ENCODE measurements around the gene TP53BP2.

The TP53BP2 gene

DNA sequence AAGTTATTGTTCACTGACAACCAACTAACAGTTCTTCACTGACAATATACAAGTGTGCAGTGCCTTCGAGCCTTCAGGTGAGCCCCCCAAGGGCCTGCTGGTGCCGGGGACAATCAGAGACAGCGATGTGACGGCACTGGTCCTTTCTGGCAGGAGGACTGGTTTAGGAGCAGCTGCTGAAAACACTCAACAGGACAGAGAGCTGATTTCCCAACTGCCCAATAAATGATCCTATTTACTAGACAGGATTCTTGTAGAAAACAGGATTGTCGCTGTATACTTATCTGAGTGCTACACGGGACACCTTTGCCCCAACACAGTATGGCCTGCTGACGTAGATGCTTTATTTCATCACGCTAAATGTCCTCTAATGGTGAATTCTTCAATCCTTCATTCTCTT, 65.4 kb downstream of the TP53BP2 start:
- TF ChIP-seq, protein P1, sequence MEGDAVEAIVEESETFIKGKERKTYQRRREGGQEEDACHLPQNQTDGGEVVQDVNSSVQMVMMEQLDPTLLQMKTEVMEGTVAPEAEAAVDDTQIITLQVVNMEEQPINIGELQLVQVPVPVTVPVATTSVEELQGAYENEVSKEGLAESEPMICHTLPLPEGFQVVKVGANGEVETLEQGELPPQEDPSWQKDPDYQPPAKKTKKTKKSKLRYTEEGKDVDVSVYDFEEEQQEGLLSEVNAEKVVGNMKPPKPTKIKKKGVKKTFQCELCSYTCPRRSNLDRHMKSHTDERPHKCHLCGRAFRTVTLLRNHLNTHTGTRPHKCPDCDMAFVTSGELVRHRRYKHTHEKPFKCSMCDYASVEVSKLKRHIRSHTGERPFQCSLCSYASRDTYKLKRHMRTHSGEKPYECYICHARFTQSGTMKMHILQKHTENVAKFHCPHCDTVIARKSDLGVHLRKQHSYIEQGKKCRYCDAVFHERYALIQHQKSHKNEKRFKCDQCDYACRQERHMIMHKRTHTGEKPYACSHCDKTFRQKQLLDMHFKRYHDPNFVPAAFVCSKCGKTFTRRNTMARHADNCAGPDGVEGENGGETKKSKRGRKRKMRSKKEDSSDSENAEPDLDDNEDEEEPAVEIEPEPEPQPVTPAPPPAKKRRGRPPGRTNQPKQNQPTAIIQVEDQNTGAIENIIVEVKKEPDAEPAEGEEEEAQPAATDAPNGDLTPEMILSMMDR (IDR thresholded peaks at IDR 0.05; ENCODE audit: borderline replicate concordance, insufficient read depth, low read depth, low read length): no peak
- no peak overlapping the region for H3K4me3 ChIP-seq (ENCODE audit: low read depth, low read length)

DNA sequence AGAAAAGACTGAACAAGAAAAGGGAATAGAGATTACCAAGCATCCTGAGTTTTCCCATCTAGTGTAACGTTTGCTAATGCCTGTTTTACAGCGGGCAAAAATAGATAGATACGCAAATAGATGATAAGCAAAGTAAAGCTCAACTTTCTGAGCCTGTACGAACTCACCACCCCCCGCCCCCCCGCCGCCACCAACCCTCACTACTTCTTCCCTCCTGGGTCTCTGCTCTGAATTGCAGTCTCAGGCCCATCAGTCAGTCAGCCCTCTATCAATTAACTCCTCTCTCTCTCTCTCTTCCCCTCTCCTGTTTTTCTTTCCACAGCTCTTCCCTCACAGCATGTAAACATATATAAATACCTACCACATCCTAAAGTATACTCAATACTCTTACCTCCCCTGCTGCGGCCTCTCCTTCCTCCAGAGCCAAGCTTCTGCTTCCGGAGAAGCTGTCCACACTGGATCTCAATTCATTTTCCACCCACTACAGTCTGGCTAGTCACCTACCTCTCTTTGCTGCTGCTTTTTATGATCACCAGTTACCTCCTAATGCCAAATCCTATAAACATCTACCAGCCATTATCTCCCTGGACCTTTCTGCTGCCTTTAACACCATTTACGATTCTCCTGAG, 68.8 kb downstream of the TP53BP2 start:
- TF ChIP-seq, protein P1 (IDR thresholded peaks at IDR 0.05; ENCODE audit: borderline replicate concordance, insufficient read depth, low read depth, low read length): no peak
- no peak overlapping the region for H3K4me3 ChIP-seq (ENCODE audit: low read depth, low read length)

DNA sequence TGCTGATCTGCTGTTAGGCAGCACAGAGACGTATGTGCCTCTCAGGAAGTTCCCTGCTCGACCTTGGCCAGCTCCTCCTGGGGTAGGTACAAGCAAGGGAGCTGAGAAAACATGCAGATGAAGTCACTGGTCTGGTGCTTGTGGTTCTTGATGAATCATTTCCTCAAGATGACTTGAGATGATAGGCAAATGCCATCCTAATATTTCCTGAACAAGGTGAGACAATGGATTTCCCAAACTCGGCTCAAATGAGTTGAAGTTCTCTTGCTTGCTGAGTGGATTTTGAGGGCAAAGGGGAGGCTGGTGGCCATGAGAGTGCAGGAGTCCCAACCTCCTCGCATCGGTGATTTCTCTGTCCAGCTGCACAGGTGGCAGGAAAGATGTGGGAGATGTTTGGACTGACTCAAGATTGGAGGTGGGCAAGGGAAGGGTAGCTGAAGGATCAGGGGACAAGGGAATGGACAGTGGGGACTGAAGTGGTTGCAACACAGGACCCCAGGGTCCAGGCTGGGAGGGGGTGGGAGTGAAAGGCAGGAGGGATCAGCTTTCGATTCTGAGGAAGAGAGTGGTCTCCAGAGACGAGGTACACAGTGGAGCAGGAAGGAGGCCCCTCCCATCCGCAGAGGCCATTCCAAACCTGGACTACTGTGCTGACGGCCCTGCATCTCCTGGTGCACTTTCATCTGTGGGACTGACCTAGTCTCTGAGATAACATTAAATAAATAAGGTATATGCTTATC, 69.5 kb downstream of the TP53BP2 start:
- TF ChIP-seq, protein P1 (IDR thresholded peaks at IDR 0.05; ENCODE audit: borderline replicate concordance, insufficient read depth, low read depth, low read length): no peak
- H3K4me3 ChIP-seq (ENCODE audit: low read depth, low read length): no peak overlapping the region

DNA sequence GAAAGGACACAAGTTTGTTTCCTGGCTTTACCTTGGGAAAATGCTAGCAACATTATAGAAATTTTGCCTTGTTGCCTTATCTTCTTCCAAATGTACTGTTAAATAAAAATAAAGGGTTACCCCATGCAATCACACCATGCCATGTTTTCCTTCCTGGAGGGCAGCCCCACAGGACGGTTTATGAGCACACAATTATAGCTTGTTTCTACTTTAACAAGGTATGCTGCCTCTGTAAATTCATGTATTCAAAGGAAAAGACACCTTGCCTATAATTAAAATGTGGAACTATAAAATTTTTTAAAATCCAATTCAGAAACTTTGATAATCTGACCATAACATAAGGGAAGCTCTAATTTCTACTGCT, 70.1 kb downstream of the TP53BP2 start:
- H3K4me3 ChIP-seq (ENCODE audit: low read depth, low read length): no peak overlapping the region
- TF ChIP-seq, protein P1 (IDR thresholded peaks at IDR 0.05; ENCODE audit: borderline replicate concordance, insufficient read depth, low read depth, low read length): no peak

DNA sequence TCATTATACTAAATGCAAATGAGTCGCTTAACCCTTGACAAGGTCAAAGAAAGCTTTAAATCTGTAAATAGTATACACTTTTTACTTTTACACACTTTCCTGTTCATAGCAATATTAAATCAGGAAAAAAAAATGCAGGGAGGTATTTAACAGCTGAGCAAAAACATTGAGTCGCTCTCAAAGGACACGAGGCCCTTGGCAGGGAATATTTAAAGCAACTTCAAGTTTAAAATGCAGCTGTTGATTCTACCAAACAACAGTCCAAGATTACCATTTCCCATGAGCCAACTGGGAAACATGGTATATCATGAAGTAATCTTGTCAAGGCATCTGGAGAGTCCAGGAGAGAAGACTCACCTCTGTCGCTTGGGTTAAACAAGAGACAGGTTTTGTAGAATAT, 70.7 kb downstream of the TP53BP2 start:
- no peak overlapping the region for H3K4me3 ChIP-seq (ENCODE audit: low read depth, low read length)
- TF ChIP-seq, protein P1 (IDR thresholded peaks at IDR 0.05; ENCODE audit: borderline replicate concordance, insufficient read depth, low read depth, low read length): no peak

DNA sequence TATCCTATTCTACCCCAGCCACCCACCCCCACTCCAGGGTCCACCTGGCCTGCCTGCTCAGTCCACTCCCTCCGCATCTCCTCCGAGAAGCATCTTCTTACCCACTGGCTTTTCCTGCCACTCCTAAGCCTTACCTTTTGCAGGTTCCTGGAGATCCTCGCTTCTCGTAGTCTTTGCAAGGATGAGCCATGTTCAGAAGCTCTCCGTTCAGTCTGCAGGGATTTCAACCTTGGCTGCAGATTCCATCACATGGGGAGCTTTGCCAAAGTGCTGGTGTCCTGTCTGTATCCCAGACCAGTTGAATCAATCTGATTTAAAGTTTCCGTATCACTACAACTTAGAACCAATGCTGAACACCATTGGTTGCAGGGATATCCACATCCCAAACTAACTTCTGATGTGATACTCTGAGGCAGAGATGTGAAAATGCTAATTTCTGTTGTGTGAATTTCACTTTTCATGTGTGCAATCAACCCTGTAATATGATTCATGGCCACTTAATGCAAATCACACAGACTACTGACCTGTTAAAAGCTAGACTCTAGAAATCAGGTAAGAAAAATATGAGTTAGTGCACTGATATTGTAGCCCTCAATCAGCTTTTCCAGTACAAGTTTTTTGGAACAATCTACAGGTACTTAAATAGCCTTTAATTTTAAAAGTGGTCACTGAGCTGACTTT, 71.5 kb downstream of the TP53BP2 start:
- TF ChIP-seq, protein P1 (IDR thresholded peaks at IDR 0.05; ENCODE audit: borderline replicate concordance, insufficient read depth, low read depth, low read length): no peak
- H3K4me3 ChIP-seq (ENCODE audit: low read depth, low read length): no peak overlapping the region

Data from GM12875 (cell line).